Activated B cell treated with CpG ODN at 0.5 μM for 24 hours (primary cell): Measurements from ENCODE around the gene DNAJB11. TPM values are rescaled to one million over a fixed set of nuclear protein-coding genes. Genes with fewer than 3 reads are reported as not detected.

ENCODE experiments used
- ATAC-seq: fragments of 200-7000 bp; cut with Tn5 transposase; one replicate; pipeline ENCODE4 v1.10.0; 2021; ENCODE audit warnings: low read depth, mild to moderate bottlenecking, moderate library complexity
- CTCF ChIA-PET: fragments of 350-600 bp; sonication (Branson Sonifier 250); formaldehyde crosslinking; loops from one replicate; lab custom pipeline; 2021; ENCODE audit warnings: antibody characterized with exemption; lab: Charles Lee
- POLR2A ChIA-PET: fragments of 350-600 bp; sonication (Branson Sonifier 250); formaldehyde crosslinking; loops from one replicate; lab custom pipeline; 2021; ENCODE audit warnings: antibody characterized with exemption; lab: Charles Lee
- DNase-seq: peaks from one replicate; pipeline ENCODE4 v3.0.0; 2022
- H3K27ac Mint-ChIP-seq: one replicate; pipeline ENCODE4 v1.8.0; 2020; ENCODE audit warnings: mixed read lengths
- H3K27me3 Mint-ChIP-seq: one replicate; pipeline ENCODE4 v1.8.0; 2021; ENCODE audit warnings: mixed read lengths
- H3K36me3 Mint-ChIP-seq: one replicate; pipeline ENCODE4 v1.8.0; 2021; ENCODE audit warnings: low read depth, mixed read lengths
- H3K4me1 Mint-ChIP-seq: one replicate; pipeline ENCODE4 v1.8.0; 2021; ENCODE audit warnings: mixed read lengths
- H3K4me3 Mint-ChIP-seq: one replicate; pipeline ENCODE4 v1.8.0; 2020; ENCODE audit warnings: mild to moderate bottlenecking, mixed read lengths
- H3K9me3 Mint-ChIP-seq: one replicate; pipeline ENCODE4 v1.8.0; 2020; ENCODE audit warnings: mixed read lengths
- CTCF ChIP-seq: fragments of 200-600 bp; IDR thresholded peaks from one replicate; pipeline ENCODE4 v1.8.0; 2022; ENCODE audit warnings: antibody characterized with exemption, mild to moderate bottlenecking
- intact Hi-C: fragments of 100-400 bp; cut with micrococcal nuclease; formaldehyde crosslinking; loops from one replicate; pipeline ENCODE4 v1.15.1; 2024
- total RNA-seq: library from RNA; stranded (reverse); gene quantifications from 2 replicates; pipeline ENCODE4 v1.2.3, GENCODE V29; 2022

The DNAJB11 gene
- total RNA-seq, 1 donor from 2014 or later = 51.3 TPM

- DNase-seq (no peak), ATAC-seq (no peak)
- Mint-ChIP-seq H3K27me3 (no peaks in the 10 kb centered on the region), H3K9me3 (no peaks in the 10 kb centered on the region), H3K36me3 (no peaks in the 10 kb centered on the region), H3K4me3 (no peak overlapping the region), H3K27ac (peak overlapping the region; percentile 2), H3K4me1 (peaks cover 49% of the 10 kb centered on the region)
- CTCF ChIA-PET = interaction anchor here (0.9 to 12.3 kb wide), 15 partner anchors 11 to 879 kb away, joined by 3 to 346 read pairs (median 17); partner anchors contain the start of gene DGKG
- TF ChIP-seq CTCF = no peak
- POLR2A ChIA-PET = interaction anchor here (1.2 to 3.5 kb wide), 5 partner anchors 28 to 601 kb away, joined by 3 to 24 read pairs (median 4); partner anchors contain the start of genes TBCCD1 and TRA2B
- intact Hi-C loops = loop anchor here (10.0 kb wide), 2 partner anchors 486 to 596 kb away; partner anchors contain the start of gene RPL39L
These were observed 31.7 kb upstream of the DNAJB11 start for GRCh38 chr3:186538779-186539178.

- peaks cover 10% of the 10 kb centered on the region for H3K36me3 Mint-ChIP-seq
- CTCF ChIA-PET = interaction anchor here (0.6 to 12.3 kb wide), 49 partner anchors 8 to 880 kb away, joined by 3 to 346 read pairs (median 4); partner anchors contain the start of genes DNAJB11 and TBCCD1
- ATAC-seq (peak; percentile 88), DNase-seq (peak; percentile 55)
- no peaks in the 10 kb centered on the region for H3K9me3 Mint-ChIP-seq
- H3K27me3 Mint-ChIP-seq = no peaks in the 10 kb centered on the region
- intact Hi-C loops = loop anchor here (1.0 to 2.0 kb wide), 7 partner anchors 30 to 563 kb away; no protein-coding TSS in a partner anchor
- peaks cover 35% of the 10 kb centered on the region for H3K4me1 Mint-ChIP-seq
- H3K4me3 Mint-ChIP-seq = no peak overlapping the region
- no peak for TF ChIP-seq CTCF
- no peak overlapping the region for H3K27ac Mint-ChIP-seq
- POLR2A ChIA-PET = interaction anchor here (0.5 to 3.5 kb wide), 14 partner anchors 21 to 626 kb away, joined by 3 to 24 read pairs (median 4); partner anchors contain the start of genes DGKG, DNAJB11, EIF4A2 and TBCCD1
These were observed 30.2 kb upstream of the DNAJB11 start for GRCh38 chr3:186540221-186540834.

DNA sequence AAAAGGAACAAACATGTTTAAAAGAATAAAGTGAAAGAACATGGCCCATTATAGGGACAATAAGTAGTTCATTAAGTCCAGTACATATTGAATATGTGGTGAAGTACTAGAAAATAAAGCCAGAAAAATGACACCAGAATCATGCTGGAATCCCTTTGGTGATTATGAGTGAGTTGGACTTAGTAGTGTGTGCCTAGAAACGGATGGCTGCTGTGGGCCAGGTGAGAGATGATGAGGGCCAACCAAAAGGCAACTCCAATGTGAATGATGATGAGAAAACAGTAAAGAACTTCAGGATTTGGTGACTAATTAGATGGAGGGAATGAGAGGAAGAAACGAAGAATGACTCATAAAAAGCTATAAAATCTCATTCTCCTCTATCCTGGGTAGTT, 29.7 kb upstream of the DNAJB11 start:
- DNase-seq (no peak), ATAC-seq (no peak)
- no peaks in the 10 kb centered on the region for H3K27me3 Mint-ChIP-seq
- no peak overlapping the region for H3K27ac Mint-ChIP-seq
- peaks cover 10% of the 10 kb centered on the region for H3K36me3 Mint-ChIP-seq
- ChIA-PET POLR2A (interaction anchor here (0.5 to 3.5 kb wide), 11 partner anchors 21 to 627 kb away, joined by 3 to 24 read pairs (median 4); partner anchors contain the start of genes DGKG, DNAJB11, EIF4A2 and TBCCD1), CTCF (interaction anchor here (0.7 to 12.3 kb wide), 38 partner anchors 9 to 598 kb away, joined by 3 to 346 read pairs (median 5); partner anchors contain the start of genes DNAJB11 and TBCCD1)
- no peak for TF ChIP-seq CTCF
- H3K4me3 Mint-ChIP-seq = no peak overlapping the region
- intact Hi-C loops = loop anchor here (1.0 to 2.0 kb wide), 7 partner anchors 30 to 564 kb away; no protein-coding TSS in a partner anchor
- peaks cover 30% of the 10 kb centered on the region for H3K4me1 Mint-ChIP-seq
- H3K9me3 Mint-ChIP-seq = no peaks in the 10 kb centered on the region

DNA sequence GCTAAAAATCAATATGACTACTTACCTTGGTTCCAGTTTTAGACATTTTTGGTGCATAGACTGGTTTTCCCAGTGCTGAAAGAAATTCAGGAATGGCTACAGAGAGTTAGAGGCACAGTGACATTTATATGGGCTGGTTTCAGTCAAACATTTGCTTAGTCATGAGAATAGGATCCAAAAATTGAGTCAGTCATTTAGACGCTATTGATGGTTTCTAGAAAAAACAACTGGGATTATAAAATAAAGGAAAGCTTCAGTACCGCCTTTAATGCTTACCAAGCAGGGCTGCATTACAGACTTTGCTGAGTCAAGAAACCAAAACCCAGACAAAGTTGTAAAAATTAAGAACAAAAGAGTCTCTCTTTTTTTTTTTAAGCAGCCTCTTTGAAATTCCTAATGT, 26.2 kb upstream of the DNAJB11 start, which contains the start of gene CRYGS:
TSS of gene CRYGS (minus strand) at position 100 of the 400 bp plus-strand sequence. CDS start at position 46, 54 bp downstream.
- H3K27ac Mint-ChIP-seq = no peak within 1 kb of the TSS
- H3K27me3 Mint-ChIP-seq = no peaks in the 10 kb centered on the region
- intact Hi-C loops = no loop called here
- H3K4me3 Mint-ChIP-seq = no peak within 1 kb of the TSS
- ATAC-seq = no peak
- no peak for TF ChIP-seq CTCF
- peaks cover 8% of the 10 kb centered on the region for H3K4me1 Mint-ChIP-seq
- no peaks in the 10 kb centered on the region for H3K9me3 Mint-ChIP-seq
- no peak for DNase-seq
- ChIA-PET POLR2A (no interaction called here), CTCF (interaction anchor here (0.8 to 1.1 kb wide), 3 partner anchors 9 to 561 kb away, joined by 3 to 4 read pairs (median 3); no protein-coding TSS in a partner anchor)
- H3K36me3 Mint-ChIP-seq = peaks cover 23% of the 10 kb centered on the region

- ATAC-seq = no peak
- intact Hi-C loops = no loop called here
- no peaks in the 10 kb centered on the region for H3K9me3 Mint-ChIP-seq
- H3K27me3 Mint-ChIP-seq = no peaks in the 10 kb centered on the region
- CTCF ChIA-PET = interaction anchor here (2.8 kb wide), 1 partner anchor 9 kb away, joined by 17 read pairs; no protein-coding TSS in a partner anchor
- peaks cover 58% of the 10 kb centered on the region for H3K36me3 Mint-ChIP-seq
- no peak for TF ChIP-seq CTCF
- POLR2A ChIA-PET = no interaction called here
- no peaks in the 10 kb centered on the region for H3K4me1 Mint-ChIP-seq
- H3K4me3 Mint-ChIP-seq = no peak overlapping the region
- no peak overlapping the region for H3K27ac Mint-ChIP-seq
- DNase-seq = no peak
These were observed 21.0 kb upstream of the DNAJB11 start for GRCh38 chr3:186549497-186549896.
